Measurements from ENCODE around the gene TRIM7.

GRCh38 chr5:181223729-181224389 lies 18.9 kb upstream of the TRIM7 start:
- TF ChIP-seq CTCF (IDR thresholded peaks at IDR 0.05) (no peak), EP300 (IDR thresholded peaks at IDR 0.05) (no peak), POLR2A (IDR thresholded peaks at IDR 0.05) (no peak)
